Measurements from ENCODE around the gene CCL4L2. TPM values are rescaled to one million over a fixed set of nuclear protein-coding genes. Genes with fewer than 3 reads are reported as not detected.

The CCL4L2 gene
- total and polyA plus RNA-seq, 2 donors (not counting 3 experiments of a cell fraction or from before 2014, with no cell fraction given) = not detected

DNA sequence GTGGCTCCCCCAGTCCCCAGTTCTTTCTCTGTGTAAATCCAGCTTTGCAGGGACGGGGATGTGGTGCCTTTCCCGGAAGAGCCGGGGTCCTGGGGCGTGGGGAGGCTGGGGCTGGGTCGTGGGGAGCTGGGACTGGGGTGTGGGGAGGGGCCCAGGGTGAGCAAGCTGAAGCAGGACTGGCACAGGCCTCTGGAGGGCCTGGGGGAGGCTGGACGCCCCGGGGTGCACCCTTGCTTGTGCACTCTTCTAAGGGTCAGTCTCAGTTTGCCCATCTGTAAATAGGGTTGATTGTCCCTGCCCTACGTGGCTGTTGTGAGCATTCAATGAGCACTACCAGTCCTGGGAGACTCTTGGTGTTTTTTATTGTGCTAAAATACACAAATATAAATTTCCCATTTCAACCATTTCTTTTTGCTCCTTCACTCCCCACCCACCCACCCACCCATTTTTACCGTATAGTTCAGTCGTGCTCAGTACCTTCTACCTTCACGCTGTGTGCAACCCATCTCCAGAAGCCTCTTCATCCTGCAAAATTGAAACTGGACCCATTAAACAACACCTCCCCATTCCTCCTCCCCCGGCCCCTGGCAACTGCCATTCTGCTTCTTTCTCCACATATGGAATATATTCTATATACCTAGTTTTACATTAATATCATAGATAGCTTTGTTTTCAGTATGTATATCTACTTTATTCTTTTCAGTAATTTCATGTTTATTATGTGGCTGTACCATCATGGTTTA is 26.7 kb upstream of the CCL4L2 start:
- no peaks in the 10 kb centered on the region for H3K9me3 ChIP-seq (replicated peaks; ENCODE audit: control insufficient read depth, insufficient read depth, low read length)
- H2AFZ ChIP-seq (ENCODE audit: low read depth, low read length) = no peak overlapping the region
- BruUV-seq (replicated peaks) = no TSS peak
- TF ChIP-seq, protein P1, sequence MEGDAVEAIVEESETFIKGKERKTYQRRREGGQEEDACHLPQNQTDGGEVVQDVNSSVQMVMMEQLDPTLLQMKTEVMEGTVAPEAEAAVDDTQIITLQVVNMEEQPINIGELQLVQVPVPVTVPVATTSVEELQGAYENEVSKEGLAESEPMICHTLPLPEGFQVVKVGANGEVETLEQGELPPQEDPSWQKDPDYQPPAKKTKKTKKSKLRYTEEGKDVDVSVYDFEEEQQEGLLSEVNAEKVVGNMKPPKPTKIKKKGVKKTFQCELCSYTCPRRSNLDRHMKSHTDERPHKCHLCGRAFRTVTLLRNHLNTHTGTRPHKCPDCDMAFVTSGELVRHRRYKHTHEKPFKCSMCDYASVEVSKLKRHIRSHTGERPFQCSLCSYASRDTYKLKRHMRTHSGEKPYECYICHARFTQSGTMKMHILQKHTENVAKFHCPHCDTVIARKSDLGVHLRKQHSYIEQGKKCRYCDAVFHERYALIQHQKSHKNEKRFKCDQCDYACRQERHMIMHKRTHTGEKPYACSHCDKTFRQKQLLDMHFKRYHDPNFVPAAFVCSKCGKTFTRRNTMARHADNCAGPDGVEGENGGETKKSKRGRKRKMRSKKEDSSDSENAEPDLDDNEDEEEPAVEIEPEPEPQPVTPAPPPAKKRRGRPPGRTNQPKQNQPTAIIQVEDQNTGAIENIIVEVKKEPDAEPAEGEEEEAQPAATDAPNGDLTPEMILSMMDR (IDR thresholded peaks at IDR 0.05; ENCODE audit: extremely low read depth in 1 of 2, insufficient read depth in 1 of 2, low read depth in 1 of 2, low read length in 2 of 2) = no peak
- TF ChIP-seq FOS (IDR thresholded peaks at IDR 0.05; ENCODE audit: borderline replicate concordance, insufficient read depth, low read length) (no peak), EZH2 (IDR thresholded peaks at IDR 0.05; ENCODE audit: borderline replicate concordance, low read depth, low read length, severe bottlenecking) (no peak), JUN (IDR thresholded peaks at IDR 0.05; ENCODE audit: borderline replicate concordance, insufficient read depth, insufficient read length, low read depth) (no peak), POLR2A (IDR thresholded peaks at IDR 0.05; ENCODE audit: low read depth, low read length) (no peak), MYC (IDR thresholded peaks at IDR 0.05; ENCODE audit: low read depth, low read length) (no peak), POLR2AphosphoS5 (IDR thresholded peaks at IDR 0.05; ENCODE audit: insufficient read depth, low read depth, low read length) (no peak), GATA2 (IDR thresholded peaks at IDR 0.05; ENCODE audit: insufficient read depth, insufficient read length, low read depth, low read length) (no peak)
- TF ChIP-seq, protein P2, sequence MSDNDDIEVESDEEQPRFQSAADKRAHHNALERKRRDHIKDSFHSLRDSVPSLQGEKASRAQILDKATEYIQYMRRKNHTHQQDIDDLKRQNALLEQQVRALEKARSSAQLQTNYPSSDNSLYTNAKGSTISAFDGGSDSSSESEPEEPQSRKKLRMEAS (IDR thresholded peaks at IDR 0.05; ENCODE audit: insufficient read depth, insufficient read length) = no peak
- DNase-seq (ENCODE audit: low read depth, low spot score) = no peak
- H3K9me1 ChIP-seq (replicated peaks; ENCODE audit: control insufficient read depth, extremely low read depth, insufficient read depth, low read length) = no peaks in the 10 kb centered on the region
- H3K27ac ChIP-seq (ENCODE audit: insufficient read depth, low read depth, low read length) = no peak overlapping the region
- dilution Hi-C loops (cut with MboI; ENCODE audit: extremely low pct_ligation_motif_present, low sequenced_read_pairs) = no loop called here
- H3K4me3 ChIP-seq (replicated peaks in 1 of 3; ENCODE audit: insufficient read depth in 1 of 3, low read depth in 1 of 3, low read length in 3 of 3) = no peak overlapping the region
- POLR2A ChIA-PET = interaction anchor here (0.6 kb wide), 1 partner anchor 44 kb away, joined by 8 read pairs; no protein-coding TSS in a partner anchor
- CTCF ChIA-PET = interaction anchor here (0.7 kb wide), 1 partner anchor 1646 kb away, joined by 3 read pairs; no protein-coding TSS in a partner anchor
- no peaks in the 10 kb centered on the region for H3K4me1 ChIP-seq (ENCODE audit: control insufficient read depth, extremely low read depth, insufficient read depth, low read length)
- no peaks in the 10 kb centered on the region for H4K20me1 ChIP-seq (replicated peaks; ENCODE audit: control insufficient read depth, extremely low read depth, insufficient read depth, low read length)
- H3K79me2 ChIP-seq (ENCODE audit: control insufficient read depth, insufficient read depth, low read length) = no peaks in the 10 kb centered on the region
- peaks cover 0 to 15% of the 10 kb centered on the region in 2 experiments for H3K27me3 ChIP-seq (ENCODE audit: control insufficient read depth in 2 of 2, insufficient read depth in 2 of 2, low read length in 2 of 2)
- FAIRE-seq = no peak
- H3K9ac ChIP-seq (replicated peaks; ENCODE audit: extremely low read depth, insufficient read depth, low read length) = no peak overlapping the region
- H3K36me3 ChIP-seq (ENCODE audit: control insufficient read depth in 2 of 2, extremely low read depth in 1 of 2, insufficient read depth in 2 of 2, low read length in 2 of 2) = no peaks in the 10 kb centered on the region
- no peak overlapping the region for H3K4me2 ChIP-seq (ENCODE audit: insufficient read depth, low read length)
- intact Hi-C loops (cut with micrococcal nuclease) = no loop called here

Data from endothelial cell of umbilical vein (primary cell).